HUDEP-2 (cell line): ENCODE results near the gene SLC38A2.
"Not testable (repeated sequence)": the region's sequence is repeated elsewhere in the genome, so short reads cannot be mapped to it uniquely, and the experiment has no call there.

Experiments
- DNase-seq, 76 experiments: peaks; one replicate each; lab custom pipeline; 2025; ENCODE audit not compliant: unreplicated experiment in 76 of 76; lab: John Stamatoyannopoulos, UW

Gene SLC38A2

DNA sequence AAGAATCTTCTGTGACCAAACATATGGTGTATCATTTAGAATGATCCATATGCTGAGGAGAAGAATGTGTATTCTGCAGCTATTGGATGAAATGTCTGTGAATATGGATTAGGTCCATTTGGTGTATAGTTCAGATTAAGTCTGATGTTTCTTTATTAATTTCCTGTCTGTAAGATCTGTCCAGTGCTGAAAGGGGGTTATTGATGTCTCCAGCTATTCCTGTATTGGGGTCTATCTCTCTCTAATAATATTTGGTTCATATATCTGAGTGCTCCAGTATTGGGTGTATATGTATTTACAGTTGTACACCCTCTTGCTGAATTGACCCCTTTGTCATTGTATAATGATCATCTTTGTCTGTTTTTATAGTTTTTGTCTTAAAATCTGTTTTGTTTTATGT lies 33.5 kb downstream of the SLC38A2 start:
- DNase-seq = no peak

- DNase-seq = no peak
Measured at GRCh38 chr12:46332260-46332659, 40.3 kb downstream of the SLC38A2 start.

DNA sequence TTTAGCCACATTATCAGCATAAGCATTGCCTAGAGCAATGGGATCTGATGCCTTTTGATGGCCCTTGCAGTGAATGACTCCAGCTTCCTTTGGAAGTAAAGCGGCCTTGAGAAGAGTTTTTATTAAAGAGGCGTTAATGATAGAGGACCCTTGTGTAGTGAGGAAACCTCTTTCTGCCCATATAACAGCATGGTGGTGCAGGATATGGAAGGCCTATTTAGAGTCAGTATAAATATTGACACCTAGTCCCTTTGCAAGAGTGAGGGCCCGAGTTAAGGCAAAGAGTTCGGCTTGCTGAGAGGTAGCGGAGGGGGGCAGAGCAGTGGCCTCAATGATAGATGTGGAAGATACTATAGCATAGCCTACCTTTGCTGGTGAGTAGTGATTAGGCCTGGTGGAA lies 47.5 kb downstream of the SLC38A2 start:
- DNase-seq = not testable (repeated sequence)

- DNase-seq = no peak
Measured at GRCh38 chr12:46320731-46321130, 51.8 kb downstream of the SLC38A2 start.

- no peak for DNase-seq
Measured at GRCh38 chr12:46318037-46318436, 54.5 kb downstream of the SLC38A2 start.
